NOMO-1 treated with DMSO at 0.1 percent for 48 hours (cell line): ENCODE results near the gene MST1R.
"Not testable (repeated sequence)": the region's sequence is repeated elsewhere in the genome, so short reads cannot be mapped to it uniquely, and the experiment has no call there.

Experiments used
- DNase-seq: peaks from one replicate; lab custom pipeline; 2025; ENCODE audit not compliant: unreplicated experiment; lab: John Stamatoyannopoulos, UW

MST1R gene

GRCh38 chr3:49903451-49904424 lies at the start of gene MST1R:
Gene MST1R (minus strand): TSS chr3:49903873. CDS start chr3:49903609, 264 bp downstream.
- DNase-seq, result peak; percentile 82

- DNase-seq, result no peak
These were observed 49.3 kb upstream of the MST1R start for GRCh38 chr3:49952924-49953323.

GRCh38 chr3:49942651-49943050 lies 39.0 kb upstream of the MST1R start:
- peak; percentile 7 for DNase-seq

- DNase-seq, result no peak
These were observed 37.1 kb upstream of the MST1R start for GRCh38 chr3:49940667-49941249.

- DNase-seq, result peak; percentile 99
These were observed 36.4 kb upstream of the MST1R start, which contains the start of gene RBM6 for GRCh38 chr3:49939858-49940666. Gene RBM6 (plus strand): TSS chr3:49940150. CDS start chr3:49962642, 22,492 bp downstream.

- peak; percentile 42 for DNase-seq
These were observed 33.4 kb upstream of the MST1R start for GRCh38 chr3:49937090-49937489.

GRCh38 chr3:49932281-49932680 lies 28.6 kb upstream of the MST1R start:
- not testable (repeated sequence) for DNase-seq

- no peak for DNase-seq
These were observed 27.2 kb upstream of the MST1R start for GRCh38 chr3:49930922-49931321.

- DNase-seq, result no peak
These were observed 26.6 kb upstream of the MST1R start for GRCh38 chr3:49930168-49930690.

GRCh38 chr3:49929291-49930167 lies 25.9 kb upstream of the MST1R start, which contains the start of gene MON1A:
Gene MON1A (minus strand): TSS chr3:49929811. CDS start chr3:49913346, 16,465 bp downstream.
- DNase-seq, result peak; percentile 81

GRCh38 chr3:49928481-49929017 lies 24.9 kb upstream of the MST1R start:
- DNase-seq, result no peak

GRCh38 chr3:49927798-49928197 lies 24.1 kb upstream of the MST1R start:
- no peak for DNase-seq

GRCh38 chr3:49926117-49926728 lies 22.6 kb upstream of the MST1R start:
- DNase-seq, result no peak

GRCh38 chr3:49925485-49925884 lies 21.8 kb upstream of the MST1R start:
- DNase-seq, result no peak

GRCh38 chr3:49924683-49925082 lies 21.0 kb upstream of the MST1R start:
- no peak for DNase-seq

GRCh38 chr3:49917806-49918590 lies 14.3 kb upstream of the MST1R start:
- peak; percentile 73 for DNase-seq

GRCh38 chr3:49916686-49917085 lies 13.0 kb upstream of the MST1R start:
- no peak for DNase-seq

GRCh38 chr3:49914906-49915305 lies 11.2 kb upstream of the MST1R start:
- DNase-seq, result no peak
